ENCODE data around the gene ACTN4.
A peak's percentile ranks its signal among the peaks of the same experiment; 100 is the strongest.

ACTN4 gene

DNA sequence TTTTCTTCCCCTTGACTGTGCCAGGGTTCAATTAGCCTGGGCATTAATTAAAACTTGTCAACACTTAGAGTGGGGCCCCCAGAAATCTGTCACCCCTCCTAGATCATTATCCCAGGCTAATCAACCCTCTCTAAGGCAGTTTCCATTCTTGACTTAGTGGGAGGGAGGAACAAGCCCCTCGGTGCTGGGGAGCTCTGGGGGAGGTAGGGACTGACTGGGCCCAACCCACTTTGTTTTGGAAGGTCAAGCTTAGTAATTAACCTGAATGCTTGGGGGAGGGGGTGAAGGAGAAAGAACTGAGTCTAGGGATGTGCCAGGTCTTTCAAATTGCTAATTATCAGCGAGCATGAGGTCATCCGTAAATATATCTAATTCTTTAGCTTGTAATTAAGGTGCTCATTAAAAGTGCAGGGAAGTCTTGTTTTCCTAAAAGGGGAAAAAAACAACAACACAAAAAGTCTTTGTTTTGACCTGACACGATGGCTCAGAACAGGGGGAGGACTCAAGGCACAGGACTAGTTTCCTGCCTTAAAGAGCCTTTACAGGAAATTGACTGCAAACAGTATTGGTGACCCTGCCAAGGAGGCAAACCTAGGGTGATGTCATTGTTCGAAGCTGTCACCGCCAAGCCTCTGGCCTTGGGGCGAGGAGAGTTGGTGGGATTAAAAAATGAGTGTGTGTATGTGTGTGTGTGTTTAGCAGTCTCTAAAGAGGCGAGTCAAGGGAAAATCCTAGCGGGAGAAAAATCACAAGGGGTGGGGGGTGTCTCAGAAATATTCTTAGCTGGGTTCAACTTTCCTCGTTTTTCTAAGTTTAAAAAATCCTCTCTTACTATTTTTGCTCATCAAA, 19.4 kb downstream of the ACTN4 start:
- ATAC-seq (ENCODE audit: low read depth) = no peak
- H3K4me1 ChIP-seq (ENCODE audit: insufficient read depth, poor library complexity, severe bottlenecking) = peaks cover 76% of the 10 kb centered on the region

DNA sequence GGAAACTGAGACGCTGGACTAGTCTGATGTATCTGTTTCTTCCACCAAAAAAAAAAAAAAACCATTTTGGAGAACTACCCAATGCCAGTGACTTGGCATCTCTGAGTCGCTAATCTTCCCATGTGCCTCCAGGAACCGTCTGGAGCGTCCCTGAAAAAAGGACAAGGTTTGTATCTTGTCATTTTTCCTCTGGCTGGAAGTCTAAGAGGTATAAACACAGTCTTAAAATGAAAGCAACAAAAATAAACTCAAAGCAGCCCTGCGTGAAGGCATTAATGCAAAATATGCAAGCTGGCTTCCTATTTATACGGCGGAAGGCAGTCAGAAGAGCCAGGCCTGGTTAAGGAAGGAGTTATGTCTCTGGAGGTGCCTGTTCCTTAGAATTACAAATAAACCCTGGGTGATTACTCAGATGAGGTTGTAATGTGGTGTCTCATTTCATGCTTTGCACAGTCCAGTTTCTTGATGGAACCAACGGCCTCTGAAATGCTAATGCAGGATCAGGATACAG, 20.3 kb downstream of the ACTN4 start:
- no peaks in the 10 kb centered on the region for H3K27me3 ChIP-seq (ENCODE audit: insufficient read depth, poor library complexity, severe bottlenecking)
- H3K4me1 ChIP-seq (ENCODE audit: insufficient read depth, poor library complexity, severe bottlenecking) = peaks cover 71% of the 10 kb centered on the region
- H3K36me3 ChIP-seq (ENCODE audit: low read depth) = peaks cover 87% of the 10 kb centered on the region
- no peak for ATAC-seq (ENCODE audit: low read depth)
- H3K27ac ChIP-seq (ENCODE audit: poor library complexity, severe bottlenecking) = peak overlapping the region; percentile 100
- TF ChIP-seq, protein P1, sequence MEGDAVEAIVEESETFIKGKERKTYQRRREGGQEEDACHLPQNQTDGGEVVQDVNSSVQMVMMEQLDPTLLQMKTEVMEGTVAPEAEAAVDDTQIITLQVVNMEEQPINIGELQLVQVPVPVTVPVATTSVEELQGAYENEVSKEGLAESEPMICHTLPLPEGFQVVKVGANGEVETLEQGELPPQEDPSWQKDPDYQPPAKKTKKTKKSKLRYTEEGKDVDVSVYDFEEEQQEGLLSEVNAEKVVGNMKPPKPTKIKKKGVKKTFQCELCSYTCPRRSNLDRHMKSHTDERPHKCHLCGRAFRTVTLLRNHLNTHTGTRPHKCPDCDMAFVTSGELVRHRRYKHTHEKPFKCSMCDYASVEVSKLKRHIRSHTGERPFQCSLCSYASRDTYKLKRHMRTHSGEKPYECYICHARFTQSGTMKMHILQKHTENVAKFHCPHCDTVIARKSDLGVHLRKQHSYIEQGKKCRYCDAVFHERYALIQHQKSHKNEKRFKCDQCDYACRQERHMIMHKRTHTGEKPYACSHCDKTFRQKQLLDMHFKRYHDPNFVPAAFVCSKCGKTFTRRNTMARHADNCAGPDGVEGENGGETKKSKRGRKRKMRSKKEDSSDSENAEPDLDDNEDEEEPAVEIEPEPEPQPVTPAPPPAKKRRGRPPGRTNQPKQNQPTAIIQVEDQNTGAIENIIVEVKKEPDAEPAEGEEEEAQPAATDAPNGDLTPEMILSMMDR (IDR thresholded peaks at IDR 0.05; ENCODE audit: poor library complexity, severe bottlenecking) = no peak
- no peaks in the 10 kb centered on the region for H3K9me3 ChIP-seq (ENCODE audit: severe bottlenecking)
- DNase-seq (ENCODE audit: low spot score) = no peak
- no peak overlapping the region for H3K4me3 ChIP-seq (ENCODE audit: severe bottlenecking)

More for the DNA sequence above, 19.4 kb downstream of the ACTN4 start:
- Histone ChIP-seq H3K27me3 (ENCODE audit: insufficient read depth, poor library complexity, severe bottlenecking) (no peaks in the 10 kb centered on the region), H3K4me3 (ENCODE audit: severe bottlenecking) (no peak overlapping the region), H3K36me3 (ENCODE audit: low read depth) (peaks cover 91% of the 10 kb centered on the region), H3K9me3 (ENCODE audit: severe bottlenecking) (no peaks in the 10 kb centered on the region), H3K27ac (ENCODE audit: poor library complexity, severe bottlenecking) (peak overlapping the region; percentile 100)
- TF ChIP-seq, protein P1 (IDR thresholded peaks at IDR 0.05; ENCODE audit: poor library complexity, severe bottlenecking) = no peak
- no peak for DNase-seq (ENCODE audit: low spot score)

DNA sequence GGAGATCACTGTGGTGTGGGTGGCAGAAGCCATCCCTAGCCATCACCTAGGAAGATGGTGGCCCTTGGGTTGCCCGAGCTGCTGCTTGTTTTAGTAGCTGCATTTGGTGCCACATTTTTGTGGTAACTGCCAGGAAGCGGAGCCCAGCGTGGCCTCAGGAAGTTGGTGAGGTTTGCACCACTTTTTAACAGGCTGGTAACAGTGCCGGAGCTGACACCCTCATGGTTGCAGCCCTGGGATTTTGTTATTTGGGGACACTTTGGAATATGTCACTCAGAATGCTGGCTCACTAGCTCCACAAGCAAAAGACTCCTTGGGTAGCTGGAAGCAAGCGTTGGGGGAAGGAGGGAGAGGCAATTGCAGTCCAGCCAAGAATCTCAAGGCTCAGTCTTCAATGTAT, 22.1 kb downstream of the ACTN4 start:
- DNase-seq (ENCODE audit: low spot score) (no peak), ATAC-seq (ENCODE audit: low read depth) (no peak)
- Histone ChIP-seq H3K4me3 (ENCODE audit: severe bottlenecking) (no peak overlapping the region), H3K9me3 (ENCODE audit: severe bottlenecking) (no peaks in the 10 kb centered on the region), H3K36me3 (ENCODE audit: low read depth) (peaks cover 82% of the 10 kb centered on the region), H3K27me3 (ENCODE audit: insufficient read depth, poor library complexity, severe bottlenecking) (no peaks in the 10 kb centered on the region), H3K27ac (ENCODE audit: poor library complexity, severe bottlenecking) (peak overlapping the region; percentile 100), H3K4me1 (ENCODE audit: insufficient read depth, poor library complexity, severe bottlenecking) (peaks cover 65% of the 10 kb centered on the region)
- TF ChIP-seq, protein P1 (IDR thresholded peaks at IDR 0.05; ENCODE audit: poor library complexity, severe bottlenecking) = no peak

DNA sequence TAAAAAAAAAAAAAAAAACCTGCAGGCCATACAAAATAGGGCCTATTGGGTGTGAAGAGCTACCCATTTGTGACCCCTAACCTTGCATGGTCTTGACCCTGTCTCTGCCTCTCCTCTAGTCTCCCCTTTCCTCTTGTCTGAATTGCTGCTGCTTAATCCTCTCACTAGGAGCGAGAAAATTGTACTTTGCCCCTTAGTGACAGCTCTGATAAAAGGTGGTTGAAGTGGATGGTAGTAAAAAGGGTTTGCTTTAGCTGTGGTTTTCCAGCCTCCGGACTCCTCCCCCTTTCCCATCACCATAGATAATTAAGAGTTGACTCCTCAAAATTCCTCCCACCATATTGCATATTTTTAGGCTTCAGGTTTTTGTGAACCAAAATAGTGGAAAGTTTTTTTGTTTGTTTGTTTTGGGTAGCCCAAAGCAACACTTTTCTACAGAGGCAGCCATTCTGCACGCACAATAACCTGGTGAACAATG, 23.5 kb downstream of the ACTN4 start:
- Histone ChIP-seq H3K36me3 (ENCODE audit: low read depth) (peaks cover 86% of the 10 kb centered on the region), H3K27me3 (ENCODE audit: insufficient read depth, poor library complexity, severe bottlenecking) (no peaks in the 10 kb centered on the region), H3K9me3 (ENCODE audit: severe bottlenecking) (no peaks in the 10 kb centered on the region), H3K4me3 (ENCODE audit: severe bottlenecking) (no peak overlapping the region), H3K4me1 (ENCODE audit: insufficient read depth, poor library complexity, severe bottlenecking) (peaks cover 65% of the 10 kb centered on the region), H3K27ac (ENCODE audit: poor library complexity, severe bottlenecking) (peak overlapping the region; percentile 100)
- ATAC-seq (ENCODE audit: low read depth) = no peak
- DNase-seq (ENCODE audit: low spot score) = no peak
- TF ChIP-seq, protein P1 (IDR thresholded peaks at IDR 0.05; ENCODE audit: poor library complexity, severe bottlenecking) = no peak

DNA sequence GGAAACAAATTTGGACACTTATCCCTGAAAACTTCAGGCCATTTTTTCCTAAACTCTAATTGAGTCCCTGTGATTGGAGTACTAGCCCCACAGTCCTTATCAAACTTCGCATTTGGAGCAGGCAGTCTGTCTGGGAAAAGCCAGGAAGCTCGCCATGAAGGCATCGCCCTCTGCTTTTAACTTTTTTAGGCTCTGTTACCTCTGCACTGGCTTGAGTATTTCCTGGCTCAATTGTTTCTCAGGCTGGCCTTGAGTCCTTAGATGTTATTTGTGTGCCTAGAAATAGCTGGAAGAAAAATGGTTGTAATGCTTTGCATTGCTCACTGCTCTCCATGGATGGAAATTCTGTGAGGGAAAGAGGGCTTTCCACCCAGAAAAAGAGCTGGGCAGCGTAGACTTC, 24.2 kb downstream of the ACTN4 start:
- Histone ChIP-seq H3K36me3 (ENCODE audit: low read depth) (peaks cover 85% of the 10 kb centered on the region), H3K4me1 (ENCODE audit: insufficient read depth, poor library complexity, severe bottlenecking) (peaks cover 65% of the 10 kb centered on the region), H3K9me3 (ENCODE audit: severe bottlenecking) (no peaks in the 10 kb centered on the region), H3K27me3 (ENCODE audit: insufficient read depth, poor library complexity, severe bottlenecking) (no peaks in the 10 kb centered on the region), H3K4me3 (ENCODE audit: severe bottlenecking) (no peak overlapping the region), H3K27ac (ENCODE audit: poor library complexity, severe bottlenecking) (peak overlapping the region; percentile 100)
- TF ChIP-seq, protein P1 (IDR thresholded peaks at IDR 0.05; ENCODE audit: poor library complexity, severe bottlenecking) = no peak
- DNase-seq (ENCODE audit: low spot score) (no peak), ATAC-seq (ENCODE audit: low read depth) (no peak)
